Measurements from ENCODE around the gene PRKAR2B. TPM values are rescaled to one million over a fixed set of nuclear protein-coding genes. Genes with fewer than 3 reads are reported as not detected.
A peak's percentile ranks its signal among the peaks of the same experiment; 100 is the strongest.

The PRKAR2B gene
- total and polyA plus RNA-seq, 2 experiments from 2014 or later: 48.8 to 50.6 TPM

DNA sequence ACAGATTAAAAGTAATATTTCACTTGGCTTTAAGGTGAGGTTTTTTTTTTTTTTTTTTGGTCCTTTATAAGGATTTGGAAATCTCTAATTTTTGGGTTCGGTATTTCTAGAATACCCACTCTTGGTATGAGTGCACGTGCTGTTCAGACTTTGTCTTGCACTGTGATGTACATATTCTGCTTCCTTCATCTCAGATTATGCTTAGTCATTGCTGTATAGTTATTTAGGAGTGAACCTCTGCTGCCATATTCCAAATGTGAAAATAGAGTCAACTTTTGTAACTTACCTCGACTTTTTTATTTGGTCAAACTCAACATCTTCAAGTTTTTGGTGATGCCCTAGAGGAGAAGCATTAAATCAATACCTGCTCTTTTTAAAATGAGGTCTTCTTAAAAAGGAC lies 84.2 kb downstream of the PRKAR2B start (continued):
- TF ChIP-seq POLR2AphosphoS5 (IDR thresholded peaks at IDR 0.05; ENCODE audit: low read depth): no peak
- TF ChIP-seq, protein P1, sequence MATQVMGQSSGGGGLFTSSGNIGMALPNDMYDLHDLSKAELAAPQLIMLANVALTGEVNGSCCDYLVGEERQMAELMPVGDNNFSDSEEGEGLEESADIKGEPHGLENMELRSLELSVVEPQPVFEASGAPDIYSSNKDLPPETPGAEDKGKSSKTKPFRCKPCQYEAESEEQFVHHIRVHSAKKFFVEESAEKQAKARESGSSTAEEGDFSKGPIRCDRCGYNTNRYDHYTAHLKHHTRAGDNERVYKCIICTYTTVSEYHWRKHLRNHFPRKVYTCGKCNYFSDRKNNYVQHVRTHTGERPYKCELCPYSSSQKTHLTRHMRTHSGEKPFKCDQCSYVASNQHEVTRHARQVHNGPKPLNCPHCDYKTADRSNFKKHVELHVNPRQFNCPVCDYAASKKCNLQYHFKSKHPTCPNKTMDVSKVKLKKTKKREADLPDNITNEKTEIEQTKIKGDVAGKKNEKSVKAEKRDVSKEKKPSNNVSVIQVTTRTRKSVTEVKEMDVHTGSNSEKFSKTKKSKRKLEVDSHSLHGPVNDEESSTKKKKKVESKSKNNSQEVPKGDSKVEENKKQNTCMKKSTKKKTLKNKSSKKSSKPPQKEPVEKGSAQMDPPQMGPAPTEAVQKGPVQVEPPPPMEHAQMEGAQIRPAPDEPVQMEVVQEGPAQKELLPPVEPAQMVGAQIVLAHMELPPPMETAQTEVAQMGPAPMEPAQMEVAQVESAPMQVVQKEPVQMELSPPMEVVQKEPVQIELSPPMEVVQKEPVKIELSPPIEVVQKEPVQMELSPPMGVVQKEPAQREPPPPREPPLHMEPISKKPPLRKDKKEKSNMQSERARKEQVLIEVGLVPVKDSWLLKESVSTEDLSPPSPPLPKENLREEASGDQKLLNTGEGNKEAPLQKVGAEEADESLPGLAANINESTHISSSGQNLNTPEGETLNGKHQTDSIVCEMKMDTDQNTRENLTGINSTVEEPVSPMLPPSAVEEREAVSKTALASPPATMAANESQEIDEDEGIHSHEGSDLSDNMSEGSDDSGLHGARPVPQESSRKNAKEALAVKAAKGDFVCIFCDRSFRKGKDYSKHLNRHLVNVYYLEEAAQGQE (IDR thresholded peaks at IDR 0.05; ENCODE audit: unreplicated experiment): no peak
- TF ChIP-seq JUNB (IDR thresholded peaks at IDR 0.05; ENCODE audit: unreplicated experiment): no peak

DNA sequence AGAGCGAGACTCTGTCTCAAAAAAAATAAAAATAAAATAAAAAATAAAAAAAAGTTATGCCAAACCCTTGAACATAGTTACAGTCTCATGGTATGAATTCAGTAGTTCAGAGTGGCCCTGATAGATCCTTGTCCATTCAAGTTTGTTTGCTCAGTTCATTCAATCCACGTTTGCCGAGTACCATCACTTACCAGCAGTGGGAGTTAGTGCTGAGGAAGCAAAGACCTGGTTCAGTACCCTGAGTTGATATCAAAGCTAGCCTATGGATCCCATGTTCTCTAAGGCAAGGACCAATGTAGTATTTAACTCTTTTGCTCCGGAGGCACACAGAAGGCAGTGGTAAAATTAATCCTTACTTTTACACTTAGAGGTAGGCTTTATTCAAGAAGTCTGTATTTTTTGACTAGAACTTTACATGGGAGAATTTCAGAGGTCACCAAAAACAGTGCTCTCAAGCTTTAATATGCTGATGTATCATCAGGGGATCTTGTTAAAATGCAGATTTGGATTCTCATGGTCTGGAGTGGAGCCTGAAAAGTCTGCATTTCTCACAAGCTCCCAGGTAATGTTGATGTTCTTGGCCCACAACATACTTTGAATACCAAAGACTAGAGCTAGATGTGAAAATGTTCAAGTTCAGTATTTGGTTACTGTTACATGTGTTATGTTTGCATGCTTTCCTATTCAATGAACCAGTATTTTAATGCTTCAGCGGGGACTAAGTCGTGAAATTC lies 86.1 kb downstream of the PRKAR2B start:
- H3K4me3 Mint-ChIP-seq: peak overlapping the region; percentile 46
- TF ChIP-seq, protein P2, sequence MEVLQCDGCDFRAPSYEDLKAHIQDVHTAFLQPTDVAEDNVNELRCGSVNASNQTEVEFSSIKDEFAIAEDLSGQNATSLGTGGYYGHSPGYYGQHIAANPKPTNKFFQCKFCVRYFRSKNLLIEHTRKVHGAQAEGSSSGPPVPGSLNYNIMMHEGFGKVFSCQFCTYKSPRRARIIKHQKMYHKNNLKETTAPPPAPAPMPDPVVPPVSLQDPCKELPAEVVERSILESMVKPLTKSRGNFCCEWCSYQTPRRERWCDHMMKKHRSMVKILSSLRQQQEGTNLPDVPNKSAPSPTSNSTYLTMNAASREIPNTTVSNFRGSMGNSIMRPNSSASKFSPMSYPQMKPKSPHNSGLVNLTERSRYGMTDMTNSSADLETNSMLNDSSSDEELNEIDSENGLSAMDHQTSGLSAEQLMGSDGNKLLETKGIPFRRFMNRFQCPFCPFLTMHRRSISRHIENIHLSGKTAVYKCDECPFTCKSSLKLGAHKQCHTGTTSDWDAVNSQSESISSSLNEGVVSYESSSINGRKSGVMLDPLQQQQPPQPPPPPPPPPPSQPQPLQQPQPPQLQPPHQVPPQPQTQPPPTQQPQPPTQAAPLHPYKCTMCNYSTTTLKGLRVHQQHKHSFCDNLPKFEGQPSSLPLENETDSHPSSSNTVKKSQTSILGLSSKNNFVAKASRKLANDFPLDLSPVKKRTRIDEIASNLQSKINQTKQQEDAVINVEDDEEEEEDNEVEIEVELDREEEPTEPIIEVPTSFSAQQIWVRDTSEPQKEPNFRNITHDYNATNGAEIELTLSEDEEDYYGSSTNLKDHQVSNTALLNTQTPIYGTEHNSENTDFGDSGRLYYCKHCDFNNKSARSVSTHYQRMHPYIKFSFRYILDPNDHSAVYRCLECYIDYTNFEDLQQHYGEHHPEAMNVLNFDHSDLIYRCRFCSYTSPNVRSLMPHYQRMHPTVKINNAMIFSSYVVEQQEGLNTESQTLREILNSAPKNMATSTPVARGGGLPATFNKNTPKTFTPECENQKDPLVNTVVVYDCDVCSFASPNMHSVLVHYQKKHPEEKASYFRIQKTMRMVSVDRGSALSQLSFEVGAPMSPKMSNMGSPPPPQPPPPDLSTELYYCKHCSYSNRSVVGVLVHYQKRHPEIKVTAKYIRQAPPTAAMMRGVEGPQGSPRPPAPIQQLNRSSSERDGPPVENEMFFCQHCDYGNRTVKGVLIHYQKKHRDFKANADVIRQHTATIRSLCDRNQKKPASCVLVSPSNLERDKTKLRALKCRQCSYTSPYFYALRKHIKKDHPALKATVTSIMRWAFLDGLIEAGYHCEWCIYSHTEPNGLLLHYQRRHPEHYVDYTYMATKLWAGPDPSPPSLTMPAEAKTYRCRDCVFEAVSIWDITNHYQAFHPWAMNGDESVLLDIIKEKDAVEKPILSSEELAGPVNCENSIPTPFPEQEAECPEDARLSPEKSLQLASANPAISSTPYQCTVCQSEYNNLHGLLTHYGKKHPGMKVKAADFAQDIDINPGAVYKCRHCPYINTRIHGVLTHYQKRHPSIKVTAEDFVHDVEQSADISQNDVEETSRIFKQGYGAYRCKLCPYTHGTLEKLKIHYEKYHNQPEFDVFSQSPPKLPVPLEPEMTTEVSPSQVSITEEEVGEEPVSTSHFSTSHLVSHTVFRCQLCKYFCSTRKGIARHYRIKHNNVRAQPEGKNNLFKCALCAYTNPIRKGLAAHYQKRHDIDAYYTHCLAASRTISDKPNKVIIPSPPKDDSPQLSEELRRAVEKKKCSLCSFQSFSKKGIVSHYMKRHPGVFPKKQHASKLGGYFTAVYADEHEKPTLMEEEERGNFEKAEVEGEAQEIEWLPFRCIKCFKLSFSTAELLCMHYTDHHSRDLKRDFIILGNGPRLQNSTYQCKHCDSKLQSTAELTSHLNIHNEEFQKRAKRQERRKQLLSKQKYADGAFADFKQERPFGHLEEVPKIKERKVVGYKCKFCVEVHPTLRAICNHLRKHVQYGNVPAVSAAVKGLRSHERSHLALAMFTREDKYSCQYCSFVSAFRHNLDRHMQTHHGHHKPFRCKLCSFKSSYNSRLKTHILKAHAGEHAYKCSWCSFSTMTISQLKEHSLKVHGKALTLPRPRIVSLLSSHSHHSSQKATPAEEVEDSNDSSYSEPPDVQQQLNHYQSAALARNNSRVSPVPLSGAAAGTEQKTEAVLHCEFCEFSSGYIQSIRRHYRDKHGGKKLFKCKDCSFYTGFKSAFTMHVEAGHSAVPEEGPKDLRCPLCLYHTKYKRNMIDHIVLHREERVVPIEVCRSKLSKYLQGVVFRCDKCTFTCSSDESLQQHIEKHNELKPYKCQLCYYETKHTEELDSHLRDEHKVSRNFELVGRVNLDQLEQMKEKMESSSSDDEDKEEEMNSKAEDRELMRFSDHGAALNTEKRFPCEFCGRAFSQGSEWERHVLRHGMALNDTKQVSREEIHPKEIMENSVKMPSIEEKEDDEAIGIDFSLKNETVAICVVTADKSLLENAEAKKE (CRISPR knock-in tag; IDR thresholded peaks at IDR 0.05): no peak; the same call in 1 of the 2 replicates
- TF ChIP-seq, protein P3, sequence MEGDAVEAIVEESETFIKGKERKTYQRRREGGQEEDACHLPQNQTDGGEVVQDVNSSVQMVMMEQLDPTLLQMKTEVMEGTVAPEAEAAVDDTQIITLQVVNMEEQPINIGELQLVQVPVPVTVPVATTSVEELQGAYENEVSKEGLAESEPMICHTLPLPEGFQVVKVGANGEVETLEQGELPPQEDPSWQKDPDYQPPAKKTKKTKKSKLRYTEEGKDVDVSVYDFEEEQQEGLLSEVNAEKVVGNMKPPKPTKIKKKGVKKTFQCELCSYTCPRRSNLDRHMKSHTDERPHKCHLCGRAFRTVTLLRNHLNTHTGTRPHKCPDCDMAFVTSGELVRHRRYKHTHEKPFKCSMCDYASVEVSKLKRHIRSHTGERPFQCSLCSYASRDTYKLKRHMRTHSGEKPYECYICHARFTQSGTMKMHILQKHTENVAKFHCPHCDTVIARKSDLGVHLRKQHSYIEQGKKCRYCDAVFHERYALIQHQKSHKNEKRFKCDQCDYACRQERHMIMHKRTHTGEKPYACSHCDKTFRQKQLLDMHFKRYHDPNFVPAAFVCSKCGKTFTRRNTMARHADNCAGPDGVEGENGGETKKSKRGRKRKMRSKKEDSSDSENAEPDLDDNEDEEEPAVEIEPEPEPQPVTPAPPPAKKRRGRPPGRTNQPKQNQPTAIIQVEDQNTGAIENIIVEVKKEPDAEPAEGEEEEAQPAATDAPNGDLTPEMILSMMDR (conservative IDR thresholded peaks at IDR 0.05; ENCODE audit: low read depth in 2 of 2): peak; percentile 43 to 46
- no peaks in the 10 kb centered on the region for H3K79me2 ChIP-seq (replicated peaks; ENCODE audit: insufficient read depth)
- ATAC-seq (peak; percentile 94), DNase-seq (ENCODE audit: low spot score) (peak; percentile 62)
- no peaks in the 10 kb centered on the region for H4K20me1 ChIP-seq (replicated peaks; ENCODE audit: insufficient read depth)
- H3K9me3 Mint-ChIP-seq: no peaks in the 10 kb centered on the region
- 0 out of 2 replicates have a peak, but pooled peaks cover 2% of the 10 kb centered on the region for H3K9me2 ChIP-seq (ENCODE audit: insufficient read depth)
- no peak overlapping the region for H3K4me3 ChIP-seq
- peak overlapping the region; percentile 7; the same call in 1 of the 2 replicates for H3K4me2 ChIP-seq
- H3K27ac Mint-ChIP-seq: peak overlapping the region; percentile 19; the same call in 1 of the 2 replicates
- H3K27ac ChIP-seq (ENCODE audit: low read depth): 0 out of 2 replicates have a peak overlapping the region, but pooled peaks have one; percentile 10
- H2AFZ ChIP-seq: no peak overlapping the region
- peaks cover 1% of the 10 kb centered on the region for H3K27me3 Mint-ChIP-seq (ENCODE audit: insufficient read depth, low read depth, poor library complexity)
- H3F3A ChIP-seq (replicated peaks; ENCODE audit: low read depth): no peaks in the 10 kb centered on the region
- H3K4me1 ChIP-seq (ENCODE audit: insufficient read depth): peaks cover 18% of the 10 kb centered on the region; the same call in 1 of the 2 replicates
- peaks cover 43% of the 10 kb centered on the region for H3K4me1 Mint-ChIP-seq
- peaks cover 8% of the 10 kb centered on the region; the same call in 1 of the 3 replicates for H3K36me3 Mint-ChIP-seq (ENCODE audit: low read depth)
- H3K27me3 ChIP-seq (ENCODE audit: insufficient read depth): no peaks in the 10 kb centered on the region
- no peaks in the 10 kb centered on the region for H3K36me3 ChIP-seq (ENCODE audit: insufficient read depth)

Data from GM23338 (cell line).